K562 (cell line): Measurements from ENCODE around the gene ADAM10. TPM values are rescaled to one million over a fixed set of nuclear protein-coding genes. Genes with fewer than 3 reads are reported as not detected.
A peak's percentile ranks its signal among the peaks of the same experiment; 100 is the strongest.

Experiments used
- DIDO1 ChIP-seq: fragments of 450-650 bp; IDR thresholded peaks from 2 replicates; pipeline ENCODE4 v1.6.1; 2016; ENCODE audit warnings: low read depth, missing biosample characterization, missing genetic modification characterization
- GABPB2 ChIP-seq: fragments of 250-450 bp; sonication (Bioruptor Pico); conservative IDR thresholded peaks from 2 replicates; pipeline ENCODE4 v1.5.1; 2021; ENCODE audit warnings: mild to moderate bottlenecking
- GATA2 ChIP-seq: sonication (generic); formaldehyde crosslinking; IDR thresholded peaks from 2 replicates; pipeline ENCODE4 v1.4.0; 2020; ENCODE audit warnings: mild to moderate bottlenecking, missing genetic modification reagents
- KAT8 ChIP-seq: fragments of 450-650 bp; IDR thresholded peaks from 2 replicates; pipeline ENCODE4 v1.6.1; 2016; ENCODE audit warnings: low read depth, mild to moderate bottlenecking
- KLF13 ChIP-seq: fragments of 450-650 bp; IDR thresholded peaks from 2 replicates; pipeline ENCODE4 v1.6.1; 2016; ENCODE audit warnings: missing genetic modification characterization, low read depth, mild to moderate bottlenecking, missing compliant biosample characterization, moderate library complexity, borderline replicate concordance
- MAZ ChIP-seq, 2 experiments: fragments of 450-650 bp in 1 of 2; sonication (generic) in 1 of 2; formaldehyde crosslinking; IDR thresholded peaks in 1 of 2; conservative IDR thresholded peaks in 1 of 2; 2 replicates each; pipeline versions ENCODE4 v1.4.0 to v1.5.0; 2020; ENCODE audit warnings: mild to moderate bottlenecking in 1 of 2, missing genetic modification reagents in 1 of 2
- RBM39 ChIP-seq: fragments of 200-400 bp; formaldehyde crosslinking; optimal IDR thresholded peaks from 2 replicates; pipeline ENCODE3; 2018; ENCODE audit warnings: low read depth, low read length
- polyA plus RNA-seq, 8 experiments: library from polyadenylated mRNA; depleted of rRNA in 4 of 8; stranded (reverse) in 5 of 8; unstranded in 3 of 8; fragments of >200 nt; fragmentation: Nextera tagmentation in 2 of 8; fragmentation: Illumina TruSeq in 1 of 8; extraction: Ambion mirVana in 2 of 8; extraction: Trizol in 1 of 8; gene quantifications; 2 replicates each; pipeline versions ENCODE4 v1.2.1 to v1.2.3, GENCODE V29; 2011 to 2014; ENCODE audit warnings: inconsistent platforms in 1 of 8, missing spikeins in 1 of 8
- total RNA-seq, 7 experiments: library from RNA; depleted of rRNA in 6 of 7; stranded (reverse); fragments of >200 nt in 6 of 7; fragmentation: Illumina TruSeq in 2 of 7; extraction: Trizol in 2 of 7; gene quantifications; 2 replicates each; pipeline versions ENCODE4 v1.2.1 to v1.2.3, GENCODE V29; 2011 to 2021; ENCODE audit warnings: low replicate concordance in 1 of 7
- TF ChIP-seq, protein P1 (sequence below), 2 experiments: fragments of 450-650 bp; formaldehyde crosslinking in 1 of 2; IDR thresholded peaks; 2 replicates each; pipeline versions ENCODE4 v1.4.0 to v1.6.1; 2014 to 2020; ENCODE audit warnings: mild to moderate bottlenecking in 2 of 2, borderline replicate concordance in 1 of 2, low read depth in 1 of 2
- TF ChIP-seq, protein P2 (sequence below), 2 experiments: fragments of 450-650 bp in 1 of 2; sonication (generic) in 1 of 2; formaldehyde crosslinking; conservative IDR thresholded peaks; 2 replicates each; pipeline versions ENCODE4 v1.4.0 to v1.8.1; 2020 to 2022; ENCODE audit warnings: mild to moderate bottlenecking in 1 of 2, missing genetic modification reagents in 1 of 2

ADAM10 gene
- total and polyA plus RNA-seq, 9 of the 15 experiments (the other 6 are each of a cell fraction or from before 2014, with no cell fraction given): 11.9 to 152 (median 57.3) TPM

DNA sequence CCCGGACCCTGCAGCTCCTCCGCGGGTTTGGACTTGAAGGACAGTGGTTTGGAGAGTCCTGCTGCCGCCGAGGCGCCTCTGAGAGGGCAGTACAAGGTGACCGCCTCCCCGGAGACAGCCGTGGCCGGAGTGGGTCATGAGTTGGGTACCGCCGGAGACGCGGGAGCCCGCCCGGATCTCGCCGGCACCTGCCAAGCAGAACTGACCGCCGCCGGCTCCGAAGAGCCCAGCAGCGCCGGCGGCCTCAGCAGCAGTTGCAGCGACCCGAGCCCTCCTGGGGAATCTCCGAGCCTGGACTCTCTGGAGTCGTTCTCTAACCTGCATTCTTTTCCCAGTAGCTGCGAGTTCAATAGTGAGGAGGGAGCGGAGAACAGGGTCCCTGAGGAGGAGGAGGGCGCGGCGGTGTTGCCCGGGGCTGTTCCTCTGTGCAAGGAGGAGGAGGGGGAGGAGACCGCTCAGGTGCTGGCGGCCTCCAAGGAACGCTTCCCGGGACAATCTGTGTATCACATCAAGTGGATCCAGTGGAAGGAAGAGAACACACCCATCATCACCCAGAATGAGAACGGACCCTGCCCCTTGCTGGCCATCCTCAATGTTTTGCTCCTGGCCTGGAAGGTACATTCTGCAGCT lies 22.2 kb upstream of the ADAM10 start (continued):
- TF ChIP-seq, protein P1, sequence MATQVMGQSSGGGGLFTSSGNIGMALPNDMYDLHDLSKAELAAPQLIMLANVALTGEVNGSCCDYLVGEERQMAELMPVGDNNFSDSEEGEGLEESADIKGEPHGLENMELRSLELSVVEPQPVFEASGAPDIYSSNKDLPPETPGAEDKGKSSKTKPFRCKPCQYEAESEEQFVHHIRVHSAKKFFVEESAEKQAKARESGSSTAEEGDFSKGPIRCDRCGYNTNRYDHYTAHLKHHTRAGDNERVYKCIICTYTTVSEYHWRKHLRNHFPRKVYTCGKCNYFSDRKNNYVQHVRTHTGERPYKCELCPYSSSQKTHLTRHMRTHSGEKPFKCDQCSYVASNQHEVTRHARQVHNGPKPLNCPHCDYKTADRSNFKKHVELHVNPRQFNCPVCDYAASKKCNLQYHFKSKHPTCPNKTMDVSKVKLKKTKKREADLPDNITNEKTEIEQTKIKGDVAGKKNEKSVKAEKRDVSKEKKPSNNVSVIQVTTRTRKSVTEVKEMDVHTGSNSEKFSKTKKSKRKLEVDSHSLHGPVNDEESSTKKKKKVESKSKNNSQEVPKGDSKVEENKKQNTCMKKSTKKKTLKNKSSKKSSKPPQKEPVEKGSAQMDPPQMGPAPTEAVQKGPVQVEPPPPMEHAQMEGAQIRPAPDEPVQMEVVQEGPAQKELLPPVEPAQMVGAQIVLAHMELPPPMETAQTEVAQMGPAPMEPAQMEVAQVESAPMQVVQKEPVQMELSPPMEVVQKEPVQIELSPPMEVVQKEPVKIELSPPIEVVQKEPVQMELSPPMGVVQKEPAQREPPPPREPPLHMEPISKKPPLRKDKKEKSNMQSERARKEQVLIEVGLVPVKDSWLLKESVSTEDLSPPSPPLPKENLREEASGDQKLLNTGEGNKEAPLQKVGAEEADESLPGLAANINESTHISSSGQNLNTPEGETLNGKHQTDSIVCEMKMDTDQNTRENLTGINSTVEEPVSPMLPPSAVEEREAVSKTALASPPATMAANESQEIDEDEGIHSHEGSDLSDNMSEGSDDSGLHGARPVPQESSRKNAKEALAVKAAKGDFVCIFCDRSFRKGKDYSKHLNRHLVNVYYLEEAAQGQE (IDR thresholded peaks at IDR 0.05; ENCODE audit: borderline replicate concordance): peak; percentile 40; the same call in 1 of the 2 replicates
- TF ChIP-seq, protein P1 (CRISPR knock-in tag; IDR thresholded peaks at IDR 0.05; ENCODE audit: low read depth): no peak
- TF ChIP-seq KAT8 (no peak), RBM39 (no peak), DIDO1 (tag) (no peak), GATA2 (CRISPR knock-in tag) (0 out of 2 replicates have a peak, but pooled peaks have one; percentile 38), KLF13 (no peak), MAZ (CRISPR knock-in tag; conservative IDR thresholded peaks at IDR 0.05 in 1 of 2, IDR thresholded peaks at IDR 0.05 in 1 of 2) (0 out of 4 replicates have a peak, but pooled peaks of 1 of the 2 experiments have one; percentile 9), GABPB2 (CRISPR knock-in tag) (no peak)
- TF ChIP-seq, protein P2, sequence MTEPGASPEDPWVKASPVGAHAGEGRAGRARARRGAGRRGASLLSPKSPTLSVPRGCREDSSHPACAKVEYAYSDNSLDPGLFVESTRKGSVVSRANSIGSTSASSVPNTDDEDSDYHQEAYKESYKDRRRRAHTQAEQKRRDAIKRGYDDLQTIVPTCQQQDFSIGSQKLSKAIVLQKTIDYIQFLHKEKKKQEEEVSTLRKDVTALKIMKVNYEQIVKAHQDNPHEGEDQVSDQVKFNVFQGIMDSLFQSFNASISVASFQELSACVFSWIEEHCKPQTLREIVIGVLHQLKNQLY (CRISPR knock-in tag; conservative IDR thresholded peaks at IDR 0.05): no peak
